ENCODE measurements around the gene TSPAN31.

- TF ChIP-seq EZH2 (IDR thresholded peaks at IDR 0.05; ENCODE audit: insufficient read depth, low read length) = no peak
- no peak for TF ChIP-seq CTCF (IDR thresholded peaks at IDR 0.05; ENCODE audit: insufficient read depth, low read depth, low read length)
Observed at GRCh38 chr12:57732270-57732669, 12.6 kb upstream of the TSPAN31 start.

Measured in astrocyte (in vitro differentiated cells and primary cell).